ENCODE measurements around the gene NCL. TPM values are rescaled to one million over a fixed set of nuclear protein-coding genes. Genes with fewer than 3 reads are reported as not detected.

The NCL gene
- total RNA-seq, 1 donor from 2014 or later, result 354 TPM

DNA sequence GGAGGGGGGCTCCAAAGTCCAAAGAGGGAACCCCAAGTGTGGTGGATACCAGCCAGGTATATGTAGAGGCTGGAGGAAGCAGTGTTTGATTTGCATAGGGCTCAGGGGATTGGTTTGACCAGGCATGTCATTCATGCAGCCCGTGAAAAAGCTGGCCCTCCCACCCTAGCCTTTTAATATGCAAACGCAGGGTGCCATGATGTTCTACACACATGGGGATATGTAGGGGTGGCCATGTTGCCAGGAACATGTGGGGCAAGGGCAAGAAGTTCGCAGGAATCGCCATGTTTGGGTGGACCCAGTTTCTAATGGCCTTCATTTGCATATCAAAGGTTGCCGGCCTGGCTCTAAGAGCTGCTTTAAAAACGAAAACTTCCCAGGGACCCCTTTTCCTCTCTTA lies 35.1 kb downstream of the NCL start:
- no peak for TF ChIP-seq EZH2 (IDR thresholded peaks at IDR 0.05)
- no peak for TF ChIP-seq EZH2phosphoT487 (IDR thresholded peaks at IDR 0.05)
- Mint-ChIP-seq H3K27me3 (ENCODE audit: insufficient read depth, low read depth) (peaks cover 3% of the 10 kb centered on the region), H3K9me3 (peaks cover 3% of the 10 kb centered on the region), H3K27ac (no peak overlapping the region), H3K4me3 (no peak overlapping the region), H3K4me1 (peaks cover 2% of the 10 kb centered on the region), H3K36me3 (no peaks in the 10 kb centered on the region)
- H3K9me3 ChIP-seq (ENCODE audit: low read depth), result no peaks in the 10 kb centered on the region
- no peaks in the 10 kb centered on the region for H4K20me1 ChIP-seq (ENCODE audit: low read depth)
- no peak overlapping the region for H2AFZ ChIP-seq (replicated peaks)
- no peaks in the 10 kb centered on the region for H3K79me2 ChIP-seq (ENCODE audit: low read depth)
- no peaks in the 10 kb centered on the region for H3K27me3 ChIP-seq
- H3K4me1 ChIP-seq, result no peaks in the 10 kb centered on the region
- no peaks in the 10 kb centered on the region for H3F3A ChIP-seq (ENCODE audit: low read depth)
- no peak overlapping the region for H3K9ac ChIP-seq
- no peaks in the 10 kb centered on the region for H3K36me3 ChIP-seq
- no peak overlapping the region for H3K27ac ChIP-seq
- DNase-seq (ENCODE audit: low spot score), result no peak
- no peak overlapping the region for H3K4me2 ChIP-seq
- no peak overlapping the region for H3K4me3 ChIP-seq

GRCh38 chr2:231427116-231427515 lies 37.2 kb downstream of the NCL start:
- Mint-ChIP-seq H3K27me3 (ENCODE audit: insufficient read depth, low read depth) (peaks cover 3% of the 10 kb centered on the region), H3K27ac (peak overlapping the region; percentile 20), H3K4me1 (peaks cover 2% of the 10 kb centered on the region), H3K36me3 (no peaks in the 10 kb centered on the region), H3K4me3 (no peak overlapping the region), H3K9me3 (peaks cover 3% of the 10 kb centered on the region)
- Histone ChIP-seq H3K9me3 (ENCODE audit: low read depth) (no peaks in the 10 kb centered on the region), H4K20me1 (ENCODE audit: low read depth) (no peaks in the 10 kb centered on the region), H3K79me2 (ENCODE audit: low read depth) (no peaks in the 10 kb centered on the region), H3K27ac (no peak overlapping the region), H3K4me1 (no peaks in the 10 kb centered on the region), H3F3A (ENCODE audit: low read depth) (no peaks in the 10 kb centered on the region), H3K27me3 (no peaks in the 10 kb centered on the region), H3K4me3 (no peak overlapping the region), H2AFZ (replicated peaks) (no peak overlapping the region), H3K36me3 (no peaks in the 10 kb centered on the region), H3K9ac (no peak overlapping the region), H3K4me2 (no peak overlapping the region)
- no peak for TF ChIP-seq EZH2phosphoT487 (IDR thresholded peaks at IDR 0.05)
- TF ChIP-seq, protein P1, sequence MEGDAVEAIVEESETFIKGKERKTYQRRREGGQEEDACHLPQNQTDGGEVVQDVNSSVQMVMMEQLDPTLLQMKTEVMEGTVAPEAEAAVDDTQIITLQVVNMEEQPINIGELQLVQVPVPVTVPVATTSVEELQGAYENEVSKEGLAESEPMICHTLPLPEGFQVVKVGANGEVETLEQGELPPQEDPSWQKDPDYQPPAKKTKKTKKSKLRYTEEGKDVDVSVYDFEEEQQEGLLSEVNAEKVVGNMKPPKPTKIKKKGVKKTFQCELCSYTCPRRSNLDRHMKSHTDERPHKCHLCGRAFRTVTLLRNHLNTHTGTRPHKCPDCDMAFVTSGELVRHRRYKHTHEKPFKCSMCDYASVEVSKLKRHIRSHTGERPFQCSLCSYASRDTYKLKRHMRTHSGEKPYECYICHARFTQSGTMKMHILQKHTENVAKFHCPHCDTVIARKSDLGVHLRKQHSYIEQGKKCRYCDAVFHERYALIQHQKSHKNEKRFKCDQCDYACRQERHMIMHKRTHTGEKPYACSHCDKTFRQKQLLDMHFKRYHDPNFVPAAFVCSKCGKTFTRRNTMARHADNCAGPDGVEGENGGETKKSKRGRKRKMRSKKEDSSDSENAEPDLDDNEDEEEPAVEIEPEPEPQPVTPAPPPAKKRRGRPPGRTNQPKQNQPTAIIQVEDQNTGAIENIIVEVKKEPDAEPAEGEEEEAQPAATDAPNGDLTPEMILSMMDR (IDR thresholded peaks at IDR 0.05), result no peak
- TF ChIP-seq EZH2 (IDR thresholded peaks at IDR 0.05), result no peak
- no peak for DNase-seq (ENCODE audit: low spot score)

DNA sequence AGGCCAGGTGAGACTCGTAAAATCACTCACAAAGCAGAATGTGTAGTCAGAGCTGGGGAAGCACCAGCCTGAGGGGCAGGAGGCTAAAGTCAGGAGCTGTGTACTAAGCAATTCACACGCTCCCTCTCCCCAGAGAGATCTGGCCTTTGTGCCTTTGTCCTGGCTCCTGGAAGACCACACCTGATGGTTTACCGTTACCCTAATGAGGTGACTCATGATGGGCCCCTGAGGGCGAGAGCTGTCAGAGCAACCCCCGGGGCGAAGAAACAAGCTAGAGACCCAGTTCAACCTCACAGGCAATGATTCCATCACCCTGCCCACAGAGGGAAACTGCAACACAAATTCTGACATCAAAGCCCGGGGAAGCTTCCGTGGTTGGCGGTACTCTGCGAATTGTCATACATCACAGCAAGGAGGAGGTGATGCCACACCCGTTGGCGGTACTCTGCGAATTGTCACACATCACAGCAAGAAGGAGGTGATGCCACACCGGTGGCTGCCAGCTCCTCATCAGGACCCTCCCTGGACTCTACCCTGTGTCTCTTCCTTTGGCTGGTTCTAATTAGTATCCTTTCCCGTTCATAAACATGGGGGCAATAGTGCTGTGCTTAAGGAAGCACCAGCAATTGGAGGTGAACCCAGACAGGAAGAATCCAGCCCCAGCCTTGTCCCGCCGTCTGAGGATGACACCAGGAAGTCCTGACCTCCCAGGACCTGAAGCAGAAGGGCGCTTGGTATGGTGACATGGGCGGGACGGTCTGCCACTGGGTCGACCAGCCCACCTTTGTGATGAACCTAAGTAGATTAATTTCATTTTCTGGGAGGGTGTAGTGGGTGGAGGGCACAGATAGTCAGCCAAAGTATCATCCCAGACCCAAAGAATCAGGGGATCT lies 38.2 kb downstream of the NCL start:
- no peaks in the 10 kb centered on the region for H3F3A ChIP-seq (ENCODE audit: low read depth)
- H3K27ac ChIP-seq, result no peak overlapping the region
- Mint-ChIP-seq H3K27me3 (ENCODE audit: insufficient read depth, low read depth) (peaks cover 3% of the 10 kb centered on the region), H3K36me3 (no peaks in the 10 kb centered on the region), H3K4me3 (peak overlapping the region; percentile 47), H3K4me1 (peaks cover 2% of the 10 kb centered on the region), H3K27ac (no peak overlapping the region), H3K9me3 (peaks cover 3% of the 10 kb centered on the region)
- no peaks in the 10 kb centered on the region for H4K20me1 ChIP-seq (ENCODE audit: low read depth)
- H3K9ac ChIP-seq, result no peak overlapping the region
- peak overlapping the region; percentile 19 for H2AFZ ChIP-seq (replicated peaks)
- no peak for DNase-seq (ENCODE audit: low spot score)
- H3K4me3 ChIP-seq, result no peak overlapping the region
- no peaks in the 10 kb centered on the region for H3K36me3 ChIP-seq
- no peaks in the 10 kb centered on the region for H3K9me3 ChIP-seq (ENCODE audit: low read depth)
- no peaks in the 10 kb centered on the region for H3K79me2 ChIP-seq (ENCODE audit: low read depth)
- TF ChIP-seq EZH2phosphoT487 (IDR thresholded peaks at IDR 0.05) (no peak), EZH2 (IDR thresholded peaks at IDR 0.05) (no peak)
- TF ChIP-seq, protein P1 (IDR thresholded peaks at IDR 0.05), result no peak
- H3K4me1 ChIP-seq, result no peaks in the 10 kb centered on the region
- H3K27me3 ChIP-seq, result no peaks in the 10 kb centered on the region
- no peak overlapping the region for H3K4me2 ChIP-seq

DNA sequence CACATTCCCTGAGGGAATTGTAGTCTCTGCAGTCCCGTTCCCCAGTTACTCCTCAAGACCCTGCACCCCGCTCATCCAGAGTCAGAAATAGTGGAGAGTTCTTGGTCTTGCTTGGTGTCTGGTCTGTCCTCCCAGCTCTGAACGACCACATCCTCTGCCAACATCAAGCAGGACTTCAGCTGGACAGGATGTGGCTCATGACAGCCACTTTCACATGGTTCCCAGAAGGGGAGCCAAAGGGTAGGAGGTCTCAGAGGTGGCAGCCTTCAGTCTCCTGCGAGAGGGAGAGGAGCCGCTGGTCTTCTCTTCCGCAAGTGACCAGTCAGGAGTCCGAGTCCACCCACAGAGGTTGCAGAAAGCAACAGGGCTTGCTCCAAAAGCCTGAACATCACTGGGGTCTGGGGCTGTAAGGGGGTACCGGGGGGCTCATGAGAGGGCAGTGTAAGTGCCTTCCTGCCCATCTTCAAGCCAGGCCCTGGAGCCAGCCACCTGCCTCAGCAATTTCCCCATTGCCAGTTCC lies 38.9 kb downstream of the NCL start:
- Histone ChIP-seq H3K4me1 (no peaks in the 10 kb centered on the region), H3K36me3 (no peaks in the 10 kb centered on the region), H3K4me3 (no peak overlapping the region), H3F3A (ENCODE audit: low read depth) (no peaks in the 10 kb centered on the region), H3K27ac (no peak overlapping the region), H3K27me3 (no peaks in the 10 kb centered on the region), H2AFZ (replicated peaks) (peak overlapping the region; percentile 19), H4K20me1 (ENCODE audit: low read depth) (no peaks in the 10 kb centered on the region), H3K79me2 (ENCODE audit: low read depth) (no peaks in the 10 kb centered on the region), H3K9me3 (ENCODE audit: low read depth) (no peaks in the 10 kb centered on the region), H3K4me2 (no peak overlapping the region), H3K9ac (no peak overlapping the region)
- no peaks in the 10 kb centered on the region for H3K36me3 Mint-ChIP-seq
- DNase-seq (ENCODE audit: low spot score), result no peak
- TF ChIP-seq EZH2phosphoT487 (IDR thresholded peaks at IDR 0.05) (no peak), EZH2 (IDR thresholded peaks at IDR 0.05) (no peak)
- TF ChIP-seq, protein P1 (IDR thresholded peaks at IDR 0.05), result no peak
- H3K27ac Mint-ChIP-seq, result no peak overlapping the region
- peaks cover 2% of the 10 kb centered on the region for H3K4me1 Mint-ChIP-seq
- H3K4me3 Mint-ChIP-seq, result no peak overlapping the region
- H3K27me3 Mint-ChIP-seq (ENCODE audit: insufficient read depth, low read depth), result peaks cover 3% of the 10 kb centered on the region
- H3K9me3 Mint-ChIP-seq, result peaks cover 3% of the 10 kb centered on the region

Data from neural progenitor cell (in vitro differentiated cells).